GM12878 (cell line): ENCODE data around the gene PTPRD. TPM values are rescaled to one million over a fixed set of nuclear protein-coding genes. Genes with fewer than 3 reads are reported as not detected.

Experiments
- ATAC-seq: fragments of 200-7000 bp; cut with Tn5 transposase; 3 replicates; pipeline ENCODE4 v1.9.1; 2020; ENCODE audit warnings: mild to moderate bottlenecking, moderate library complexity
- BruUV-seq: library from RNA; stranded (reverse); fragments of 400-500 nt; replicated peaks from 2 replicates; lab custom pipeline; 2021; lab: Mats Ljungman, UMichigan
- CTCF ChIA-PET: fragments of 300-600 bp; sonication (Branson Sonifier 250); formaldehyde crosslinking; extraction: SDS; loops from one replicate; lab custom pipeline; 2021; ENCODE audit warnings: inconsistent platforms; lab: Yijun Ruan, JAX
- POLR2A ChIA-PET: fragments of 350-600 bp; formaldehyde crosslinking; extraction: SDS; loops from one replicate; lab custom pipeline; 2021; ENCODE audit warnings: inconsistent platforms; lab: Charles Lee
- RAD21 ChIA-PET: fragments of 300-600 bp; sonication (Branson Sonifier 250); formaldehyde crosslinking; loops from one replicate; lab custom pipeline; 2023; ENCODE audit warnings: antibody characterized with exemption; ENCODE audit not compliant: unreplicated experiment; lab: Charles Lee
- SMC1A ChIA-PET: fragments of 300-600 bp; sonication (Branson Sonifier 250); formaldehyde crosslinking; loops from one replicate; lab custom pipeline; 2023; ENCODE audit not compliant: unreplicated experiment, uncharacterized antibody; lab: Charles Lee
- DNase-seq: peaks from one replicate; pipeline ENCODE4 v3.0.0-alpha.2; 2011; ENCODE audit warnings: low read depth, low spot score
- FAIRE-seq: peaks from 3 replicates; lab custom pipeline; 2011; peaks lifted over from hg19 to GRCh38; lab: Jason Lieb, UNC
- H2AFZ ChIP-seq: 2 replicates; pipeline ENCODE4 v1.6.0; 2011; ENCODE audit warnings: low read depth, low read length, control low read depth; ENCODE audit not compliant: control insufficient read depth
- H3K27ac ChIP-seq: 2 replicates; pipeline ENCODE4 v1.5.1; 2011; ENCODE audit warnings: control low read depth; ENCODE audit not compliant: control insufficient read depth, insufficient read depth
- H3K27me3 ChIP-seq, 2 experiments: replicated peaks in 1 of 2; 2 replicates each; pipeline versions ENCODE4 v1.6.0 to v1.6.1; 2011; ENCODE audit warnings: low read length in 1 of 2; ENCODE audit not compliant: control insufficient read depth in 2 of 2, insufficient read depth in 2 of 2
- H3K36me3 ChIP-seq, 2 experiments: 2 replicates each; pipeline ENCODE4 v1.5.1; 2011; ENCODE audit warnings: low read length in 1 of 2; ENCODE audit not compliant: control insufficient read depth in 2 of 2, insufficient read depth in 2 of 2
- H3K4me1 ChIP-seq: 2 replicates; pipeline ENCODE4 v1.6.1; 2011; ENCODE audit warnings: mild to moderate bottlenecking, low read length, moderate library complexity, mixed read lengths; ENCODE audit not compliant: control insufficient read depth, insufficient read depth
- H3K4me2 ChIP-seq: 2 replicates; pipeline ENCODE4 v1.6.0; 2011; ENCODE audit warnings: control low read depth; ENCODE audit not compliant: control insufficient read depth, insufficient read depth
- H3K4me3 ChIP-seq: fragments of 200-600 bp; sonication (generic); 2 replicates; pipeline ENCODE4 v1.5.1; 2016
- H3K79me2 ChIP-seq: 2 replicates; pipeline ENCODE4 v1.6.0; 2011; ENCODE audit warnings: low read length; ENCODE audit not compliant: control insufficient read depth, insufficient read depth
- H3K9ac ChIP-seq: 2 replicates; pipeline ENCODE4 v1.8.0; 2011; ENCODE audit warnings: low read length, control low read depth, mixed read lengths; ENCODE audit not compliant: control insufficient read depth, insufficient read depth
- H3K9me3 ChIP-seq: replicated peaks from 3 replicates; pipeline ENCODE4 v1.5.1; 2011; ENCODE audit warnings: mild to moderate bottlenecking, low read length; ENCODE audit not compliant: control insufficient read depth, insufficient read depth
- H4K20me1 ChIP-seq: 2 replicates; pipeline ENCODE4 v1.6.0; 2011; ENCODE audit not compliant: control insufficient read depth, insufficient read depth
- ATF3 ChIP-seq: IDR thresholded peaks from 2 replicates; pipeline ENCODE4 v1.6.1; 2011; ENCODE audit warnings: low read depth, mild to moderate bottlenecking, low read length, moderate library complexity, borderline replicate concordance; ENCODE audit errors: extremely low read depth
- DPF2 ChIP-seq: fragments of 450-650 bp; IDR thresholded peaks from 2 replicates; pipeline ENCODE4 v1.6.1; 2017; ENCODE audit warnings: mild to moderate bottlenecking
- EZH2 ChIP-seq: IDR thresholded peaks from 2 replicates; pipeline ENCODE4 v1.6.1; 2012; ENCODE audit warnings: low read depth, mild to moderate bottlenecking, control low read depth, inconsistent platforms, low read length, borderline replicate concordance; ENCODE audit not compliant: control insufficient read depth
- GATAD2B ChIP-seq: fragments of 450-650 bp; conservative IDR thresholded peaks from 2 replicates; pipeline ENCODE4 v1.6.1; 2017; ENCODE audit warnings: low read depth, mild to moderate bottlenecking, moderate library complexity
- IKZF2 ChIP-seq, 2 experiments: fragments of 450-650 bp; IDR thresholded peaks; 2 replicates each; pipeline ENCODE4 v1.6.1; 2017; ENCODE audit warnings: mild to moderate bottlenecking in 2 of 2, moderate library complexity in 2 of 2
- NFYB ChIP-seq: IDR thresholded peaks from 2 replicates; pipeline ENCODE4 v1.6.1; 2011; ENCODE audit warnings: low read depth, mild to moderate bottlenecking, low read length, improper control_type of control experiment, moderate library complexity; ENCODE audit not compliant: insufficient read depth
- SIX5 ChIP-seq: IDR thresholded peaks from 2 replicates; pipeline ENCODE4 v1.6.1; 2011; ENCODE audit warnings: mild to moderate bottlenecking, low read depth, low read length, moderate library complexity; ENCODE audit not compliant: severe bottlenecking
- SMAD5 ChIP-seq: IDR thresholded peaks from 2 replicates; pipeline ENCODE4 v1.6.1; 2016; ENCODE audit warnings: antibody characterized with exemption, low read depth
- SREBF2 ChIP-seq: IDR thresholded peaks from 2 replicates; pipeline ENCODE4 v1.6.1; 2012; ENCODE audit warnings: mild to moderate bottlenecking, low read length
- SUPT20H ChIP-seq: IDR thresholded peaks from 2 replicates; pipeline ENCODE4 v1.6.1; 2011; ENCODE audit warnings: low read depth, mild to moderate bottlenecking, low read length, moderate library complexity, borderline replicate concordance; ENCODE audit not compliant: control insufficient read depth
- WGBS: methylation state at CpG from one replicate; pipeline ENCODE4 v1.1.6; 2016; ENCODE audit warnings: low lambda C conversion rate; ENCODE audit not compliant: insufficient replicate concordance, insufficient coverage; ENCODE audit errors: missing lambda C conversion rate; 5-methylcytosine and 5-hydroxymethylcytosine counted together
- in situ Hi-C: fragments of 300-500 bp; cut with MboI; formaldehyde crosslinking; loops from 9 replicates; pipeline ENCODE4 v1.14.3; 2018; ENCODE audit warnings: mixed read lengths
- intact Hi-C: fragments of 100-400 bp; cut with micrococcal nuclease; formaldehyde crosslinking; loops from one replicate; pipeline ENCODE4 v1.14.2; 2022; ENCODE audit not compliant: unreplicated experiment
- polyA plus RNA-seq, 11 experiments: library from polyadenylated mRNA; depleted of rRNA in 4 of 11; unstranded in 6 of 11; stranded (reverse) in 5 of 11; fragments of >200 nt; fragmentation: Nextera tagmentation in 4 of 11; fragmentation: Illumina TruSeq in 1 of 11; extraction: Ambion mirVana in 4 of 11; extraction: Trizol in 1 of 11; gene quantifications; 1 replicate in 1 of 11; 2 replicates in 10 of 11; pipeline versions ENCODE4 v1.2.1 to v1.2.3, GENCODE V29; 2011 to 2016; ENCODE audit warnings: inconsistent platforms in 2 of 11, missing spikeins in 2 of 11, low read depth in 1 of 11
- total RNA-seq, 4 experiments: library from RNA; depleted of rRNA in 3 of 4; stranded (reverse); fragments of >200 nt in 3 of 4; fragmentation: Illumina TruSeq in 1 of 4; extraction: Trizol in 1 of 4; gene quantifications; 2 replicates each; pipeline versions ENCODE4 v1.2.1 to v1.2.3, GENCODE V29; 2013 to 2021

The PTPRD gene
- total and polyA plus RNA-seq, 10 of the 15 experiments (the other 5 are each of a cell fraction or from before 2014, with no cell fraction given) = under 0.01 to 0.05 (median 0.01) TPM; not detected in 7

GRCh38 chr9:9004810-9005209, 1608.0 kb downstream of the PTPRD start:
- SMC1A ChIA-PET = no interaction called here
- no TSS peak for BruUV-seq
- ATAC-seq (no peak), FAIRE-seq (no peak), DNase-seq (no peak)
- RAD21 ChIA-PET = no interaction called here
- 19% methylated on average over 3 of the region's 3 CpGs for WGBS
- Histone ChIP-seq H4K20me1 (no peaks in the 10 kb centered on the region), H3K4me1 (no peaks in the 10 kb centered on the region), H3K36me3 (no peaks in the 10 kb centered on the region), H3K9ac (no peak overlapping the region), H3K4me2 (no peak overlapping the region), H3K79me2 (no peaks in the 10 kb centered on the region), H3K27ac (no peak overlapping the region), H3K4me3 (no peak overlapping the region), H3K27me3 (no peaks in the 10 kb centered on the region), H2AFZ (no peak overlapping the region), H3K9me3 (no peaks in the 10 kb centered on the region)
- in situ Hi-C loops = no loop called here
- POLR2A ChIA-PET = no interaction called here
- intact Hi-C loops = no loop called here
- CTCF ChIA-PET = no interaction called here
- TF ChIP-seq DPF2 = no peak
- TF ChIP-seq NFYB = no peak
- TF ChIP-seq GATAD2B = no peak
- TF ChIP-seq EZH2 = no peak
- no peak for TF ChIP-seq SIX5
- TF ChIP-seq IKZF2 (IDR thresholded peaks at IDR 0.05) = no peak
- TF ChIP-seq SREBF2 = no peak

- in situ Hi-C loops = no loop called here
- ChIA-PET CTCF (interaction anchor here (0.5 to 0.6 kb wide), 2 partner anchors 255 to 429 kb away, joined by 3 to 4 read pairs; no protein-coding TSS in a partner anchor), SMC1A (no interaction called here), POLR2A (no interaction called here), RAD21 (no interaction called here)
- DNase-seq (no peak), ATAC-seq (0 out of 3 replicates have a peak, but pooled peaks have one; percentile 27), FAIRE-seq (no peak)
- intact Hi-C loops = no loop called here
- TF ChIP-seq EZH2 (no peak), SUPT20H (no peak), SMAD5 (no peak), ATF3 (no peak)
- Histone ChIP-seq H3K4me2 (no peak overlapping the region), H3K4me3 (no peak overlapping the region), H4K20me1 (no peaks in the 10 kb centered on the region), H3K9me3 (no peaks in the 10 kb centered on the region), H3K79me2 (no peaks in the 10 kb centered on the region), H3K27ac (no peak overlapping the region), H2AFZ (no peak overlapping the region), H3K9ac (no peak overlapping the region), H3K36me3 (no peaks in the 10 kb centered on the region), H3K27me3 (no peaks in the 10 kb centered on the region), H3K4me1 (no peaks in the 10 kb centered on the region)
- no TSS peak for BruUV-seq
- 6% methylated on average over 5 of the region's 5 CpGs for WGBS
Observed at GRCh38 chr9:9002826-9003583, 1609.8 kb downstream of the PTPRD start.
